NOMO-1 treated with dmso at 0.1 percent for 144 hours (cell line): ENCODE results near the gene LIPE.
"Not testable (repeated sequence)": the region's sequence is repeated elsewhere in the genome, so short reads cannot be mapped to it uniquely, and the experiment has no call there.

Source experiments
- DNase-seq: peaks from one replicate; lab custom pipeline; 2025; ENCODE audit not compliant: unreplicated experiment; lab: John Stamatoyannopoulos, UW

The LIPE gene

DNA sequence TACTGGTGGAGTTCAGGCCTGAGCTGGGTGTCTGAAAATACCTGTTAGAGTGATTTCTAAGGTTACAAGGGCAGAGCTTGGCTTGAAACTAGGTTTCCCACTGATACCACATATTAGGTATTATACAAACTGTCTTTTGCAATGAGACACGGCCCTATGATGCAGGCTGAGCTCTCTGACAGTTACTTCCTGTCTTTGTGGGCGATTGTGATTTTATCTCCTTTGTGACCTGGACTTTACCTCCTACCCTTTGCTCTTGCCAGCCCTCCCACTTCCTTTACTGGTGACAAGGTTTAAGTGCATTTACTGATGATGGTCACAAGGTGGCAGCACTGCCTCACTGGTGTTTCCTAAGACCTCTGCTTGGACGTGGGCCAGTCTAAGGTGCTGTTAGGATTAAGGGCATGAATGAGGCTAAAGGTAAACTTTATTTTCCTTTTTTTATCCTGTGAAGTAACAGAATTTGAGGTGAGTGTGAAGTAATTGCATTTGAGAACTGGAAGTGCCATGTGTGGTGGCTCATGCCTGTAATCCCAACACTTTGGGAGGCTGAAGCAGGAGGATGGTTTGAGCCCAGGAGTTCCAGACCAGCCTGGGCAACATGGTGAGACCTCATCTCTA lies 23.2 kb upstream of the LIPE start:
- DNase-seq, result peak; percentile 89

DNA sequence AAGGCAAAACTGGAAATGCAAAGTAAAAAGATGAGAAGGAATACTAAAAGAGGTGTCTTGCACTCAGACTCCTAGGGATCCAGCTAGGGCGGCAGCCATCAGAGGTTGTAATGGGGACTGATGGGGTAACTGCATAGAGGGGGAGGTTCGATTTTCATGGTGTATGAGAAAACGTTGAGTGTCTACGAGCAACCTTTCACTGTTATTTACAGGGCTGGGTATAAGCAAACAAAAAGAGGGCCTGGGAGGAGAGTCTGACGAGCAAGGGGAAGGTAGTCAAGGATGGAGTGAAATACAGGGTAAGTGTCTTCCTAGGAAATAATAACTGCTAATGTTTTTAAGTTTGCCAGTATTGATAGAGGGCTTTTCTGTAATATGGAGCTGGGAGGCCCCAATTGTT lies 21.1 kb upstream of the LIPE start:
- not testable (repeated sequence) for DNase-seq

DNA sequence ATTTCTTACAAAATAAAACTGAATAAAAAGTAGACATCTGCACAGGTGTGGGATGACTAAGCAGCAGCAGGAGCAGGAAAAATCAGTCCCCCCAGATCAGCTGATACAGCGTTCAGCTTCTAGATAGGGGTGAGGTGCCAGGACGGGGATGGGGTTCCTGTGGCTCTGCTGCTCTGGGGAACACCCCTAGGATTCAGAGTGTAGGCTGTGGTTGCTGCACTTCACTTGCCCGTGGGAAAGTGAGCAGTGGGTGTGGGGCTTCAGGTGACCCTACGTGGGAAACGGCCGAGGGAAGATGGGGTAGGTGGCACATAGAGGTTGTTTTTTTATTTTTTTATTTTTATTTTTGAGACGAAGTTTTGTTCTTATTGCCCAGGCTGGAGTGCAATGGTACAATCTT lies 18.8 kb upstream of the LIPE start:
- DNase-seq, result no peak

DNA sequence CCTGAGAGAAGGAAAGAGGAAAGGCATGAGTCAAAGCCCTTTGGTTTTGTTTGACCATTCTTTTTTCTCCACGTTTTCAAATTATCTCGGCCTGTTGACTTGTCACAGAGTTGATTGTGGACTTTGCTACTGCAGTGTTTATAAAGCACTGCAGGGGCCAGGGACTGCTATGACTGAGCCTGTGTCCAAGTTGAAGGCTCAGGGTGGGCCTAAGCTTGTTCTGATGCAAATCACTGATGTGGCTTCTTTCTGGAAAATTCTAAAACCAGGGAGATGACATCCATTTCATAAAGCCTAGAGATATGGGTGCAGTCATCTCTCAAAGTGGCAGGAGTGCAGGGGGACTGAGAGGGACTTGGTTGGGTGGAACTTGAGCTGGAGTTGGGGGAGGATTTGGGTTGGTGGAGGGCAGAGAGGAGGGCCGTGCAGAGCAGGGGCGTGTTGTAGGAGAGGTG lies 16.8 kb upstream of the LIPE start:
- DNase-seq, result no peak

DNA sequence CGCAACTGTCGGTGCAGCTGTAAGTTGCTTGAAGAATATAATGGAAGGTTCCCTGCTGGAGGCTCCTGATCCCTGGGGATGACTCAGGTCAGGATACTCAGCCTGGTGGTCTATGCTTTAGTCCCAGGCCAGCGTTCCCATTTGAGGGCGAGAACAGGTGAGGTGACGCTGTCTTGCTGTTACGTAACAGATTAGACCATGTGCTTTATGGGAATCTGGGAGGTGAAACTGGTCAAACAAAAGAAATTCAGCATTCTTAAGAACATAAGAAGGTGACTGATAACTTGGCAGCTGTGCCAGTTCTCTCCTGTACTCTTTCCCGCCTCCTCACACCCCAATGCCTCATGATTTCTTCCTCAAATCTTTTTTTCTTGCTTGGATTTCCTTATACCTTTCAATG lies 15.6 kb upstream of the LIPE start, which contains the start of gene CXCL17:
CXCL17 (minus strand) TSS at position 114 of the 400 bp plus-strand sequence. CDS start 114 bp downstream, outside the sequence.
- DNase-seq, result no peak

DNA sequence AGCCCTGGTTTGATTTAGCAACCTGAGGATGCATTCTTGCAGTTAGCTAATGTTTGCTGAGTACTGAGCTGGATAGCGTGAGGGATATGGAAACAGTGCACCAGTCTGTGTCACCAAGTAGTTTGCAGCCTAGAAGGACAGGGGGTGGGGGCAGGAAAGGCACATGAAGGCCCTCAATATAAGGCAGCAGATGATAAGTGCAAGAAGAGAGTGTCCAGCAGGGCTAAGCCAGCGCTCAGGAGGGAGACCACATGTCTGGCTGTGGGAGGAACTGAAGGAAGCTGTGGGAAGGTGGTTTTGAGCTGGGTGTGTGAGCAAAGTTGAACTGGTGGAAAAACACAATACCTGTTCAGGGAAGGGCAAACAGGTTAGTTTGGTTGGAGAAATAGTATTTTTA lies 13.9 kb upstream of the LIPE start:
- no peak for DNase-seq

DNA sequence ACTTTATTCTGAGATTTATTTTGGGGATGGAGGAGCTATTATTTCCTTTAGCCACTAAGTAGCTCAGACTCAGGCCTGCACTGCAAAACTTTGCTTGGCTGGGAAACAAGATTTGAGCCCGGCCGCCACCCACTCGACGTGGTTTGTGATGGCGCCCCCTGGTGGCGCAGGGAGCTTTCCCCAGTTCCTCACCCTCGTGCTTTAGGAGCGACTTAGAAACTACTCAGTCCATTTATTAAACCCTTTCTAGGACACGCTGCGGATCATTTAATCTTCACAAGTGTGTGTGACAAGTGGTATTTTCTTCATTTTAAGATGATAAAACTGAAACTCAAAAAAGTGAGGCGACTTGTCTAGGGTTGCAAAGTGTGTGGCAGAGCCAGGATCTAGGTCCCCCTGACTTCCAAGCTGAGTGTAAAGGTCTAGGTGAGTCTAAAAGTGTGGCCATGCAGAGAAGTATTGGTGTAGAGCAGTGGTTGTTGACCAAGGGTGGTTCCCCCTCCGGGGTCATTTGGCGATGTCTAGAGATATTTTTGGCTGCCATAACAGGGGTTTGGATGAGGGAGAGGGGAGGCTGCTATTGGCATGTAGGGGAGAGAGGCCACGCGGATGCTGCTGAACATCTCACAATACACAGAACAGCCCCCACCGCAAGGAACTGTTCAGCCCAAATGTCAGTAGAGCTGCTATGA lies 13.3 kb upstream of the LIPE start:
- peak; percentile 57 for DNase-seq

DNA sequence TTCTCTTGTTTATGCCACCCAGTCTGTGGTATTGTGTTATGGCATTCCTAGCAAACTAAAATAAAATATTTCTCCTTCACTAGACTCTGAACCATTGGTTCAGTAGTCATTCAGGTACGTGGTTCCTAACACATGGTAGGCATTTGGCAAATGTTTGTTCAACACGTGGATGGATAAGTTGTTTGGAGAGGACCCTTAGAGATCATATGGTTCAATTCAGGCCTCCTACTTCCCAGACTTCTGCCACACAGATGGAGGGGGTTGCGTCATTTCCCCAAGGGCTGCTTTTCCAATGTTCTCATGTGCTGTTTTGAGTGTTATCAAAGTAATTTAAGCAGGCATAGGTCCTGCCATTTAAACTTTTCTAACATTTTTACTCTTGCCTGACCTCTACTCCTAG lies 8.8 kb upstream of the LIPE start:
- DNase-seq, result no peak

DNA sequence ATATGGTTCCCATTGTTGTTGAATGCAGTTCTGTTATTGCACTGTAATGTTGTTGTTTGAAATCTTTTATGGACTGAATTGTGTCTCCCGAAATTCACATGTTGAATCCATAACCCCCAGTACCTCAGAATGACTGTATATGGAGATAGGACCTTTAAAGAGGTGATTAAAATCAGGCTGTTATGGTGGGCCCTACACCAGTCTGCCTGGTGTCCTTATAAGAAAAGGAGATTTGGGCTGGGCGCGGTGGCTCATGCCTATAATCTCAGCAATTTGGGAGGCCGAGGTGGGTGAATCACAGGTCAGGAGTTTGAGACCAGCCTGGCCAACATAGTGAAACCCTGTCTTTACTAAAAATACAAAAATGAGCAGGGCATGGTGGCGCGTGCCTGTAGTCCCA lies 8.1 kb upstream of the LIPE start:
- DNase-seq, result no peak

DNA sequence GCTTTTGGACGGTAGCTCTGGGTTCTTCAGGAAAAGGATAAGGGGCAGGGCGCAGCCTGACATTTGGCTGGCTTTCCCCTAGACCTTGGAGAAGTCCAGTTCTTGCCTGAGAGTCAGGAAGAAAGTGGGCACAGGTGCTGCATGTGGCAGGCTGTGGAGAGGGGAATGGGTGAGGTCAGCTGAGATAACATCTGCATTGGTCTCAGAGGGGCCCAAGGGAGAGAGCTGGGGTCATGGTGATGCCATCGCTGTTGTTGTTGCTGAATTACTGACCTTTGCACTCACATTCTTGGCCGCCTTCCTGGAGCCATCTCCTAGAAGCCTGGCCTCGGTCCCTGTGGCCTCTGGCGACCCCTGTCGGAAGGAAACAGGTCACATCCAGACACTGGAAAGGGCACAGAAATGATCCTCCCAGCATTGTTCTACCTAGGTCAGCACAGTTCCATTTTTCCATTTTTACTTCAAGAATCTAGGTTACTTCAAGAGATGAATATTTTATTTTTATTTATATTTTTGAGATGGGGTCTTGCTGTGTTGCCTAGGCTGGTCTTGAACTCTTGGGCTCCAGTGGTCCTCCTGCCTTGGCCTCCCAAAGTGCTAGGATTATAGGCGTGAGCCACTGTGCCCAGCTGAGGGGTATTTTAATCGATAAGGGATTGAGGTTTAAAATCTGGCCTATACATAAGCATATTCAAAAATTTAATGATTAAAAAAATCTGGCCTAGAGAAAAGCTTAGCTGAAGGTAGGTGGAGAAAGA lies 6.5 kb upstream of the LIPE start:
- peak; percentile 45 for DNase-seq

DNA sequence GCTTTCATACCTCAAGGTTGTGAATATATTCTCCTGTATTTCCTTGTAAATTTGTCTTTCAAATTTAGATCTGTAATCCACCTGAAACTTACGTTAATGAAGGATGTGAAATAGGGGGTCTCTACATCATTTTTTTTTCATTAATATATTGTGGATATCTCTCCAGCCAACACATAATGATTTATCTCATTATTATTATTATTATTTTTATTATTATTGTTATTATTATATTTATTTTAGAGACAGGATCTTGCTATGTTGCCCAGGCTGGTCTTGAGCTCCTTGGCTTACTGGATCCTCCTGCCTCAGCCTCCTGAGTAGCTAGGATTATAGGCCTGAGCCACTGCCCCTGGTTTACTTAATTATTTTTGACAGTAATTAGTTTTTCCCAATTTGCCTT lies 4.3 kb upstream of the LIPE start:
- DNase-seq, result no peak

DNA sequence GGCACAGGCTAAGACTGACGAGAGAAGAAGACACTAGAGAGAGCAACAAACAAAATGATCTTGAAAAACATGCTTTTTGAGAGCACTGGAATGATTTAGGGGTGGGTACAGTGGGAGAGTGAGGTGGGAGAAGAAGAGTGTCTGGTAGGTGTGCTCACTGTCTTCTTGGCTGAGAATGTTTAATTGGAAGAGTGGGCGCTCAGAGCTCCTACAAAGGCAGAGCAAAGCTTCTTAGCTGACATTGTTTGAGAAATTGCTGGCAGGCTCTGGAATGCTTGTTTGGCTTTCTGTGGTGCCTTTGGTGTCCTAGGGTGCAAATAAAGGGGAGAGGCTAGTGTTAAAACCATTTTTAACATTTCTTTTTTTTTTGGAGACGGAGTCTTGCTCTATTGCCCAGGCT lies 1.5 kb upstream of the LIPE start:
- DNase-seq, result no peak

DNA sequence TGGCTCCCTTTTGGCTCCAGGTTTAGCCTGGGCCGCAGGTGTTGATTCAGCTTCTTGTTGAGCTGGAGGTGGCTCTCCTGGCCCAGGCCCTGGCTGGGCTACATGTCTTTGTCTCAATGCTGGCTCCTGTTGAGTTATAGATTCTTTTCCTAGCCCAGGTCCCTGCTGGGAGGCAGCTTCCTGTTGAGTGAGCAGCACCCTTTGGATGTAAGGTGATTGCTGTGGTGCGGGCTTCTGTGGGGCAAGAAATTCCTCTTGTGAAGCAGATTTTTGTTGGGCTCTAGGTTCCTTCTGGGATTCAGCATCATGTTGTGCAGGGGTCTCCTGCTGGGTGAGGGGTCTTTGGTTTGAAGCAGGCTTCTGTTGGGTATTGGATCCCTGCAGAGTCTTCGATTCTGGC lies 545 bp downstream of the LIPE start:
- no peak for DNase-seq

DNA sequence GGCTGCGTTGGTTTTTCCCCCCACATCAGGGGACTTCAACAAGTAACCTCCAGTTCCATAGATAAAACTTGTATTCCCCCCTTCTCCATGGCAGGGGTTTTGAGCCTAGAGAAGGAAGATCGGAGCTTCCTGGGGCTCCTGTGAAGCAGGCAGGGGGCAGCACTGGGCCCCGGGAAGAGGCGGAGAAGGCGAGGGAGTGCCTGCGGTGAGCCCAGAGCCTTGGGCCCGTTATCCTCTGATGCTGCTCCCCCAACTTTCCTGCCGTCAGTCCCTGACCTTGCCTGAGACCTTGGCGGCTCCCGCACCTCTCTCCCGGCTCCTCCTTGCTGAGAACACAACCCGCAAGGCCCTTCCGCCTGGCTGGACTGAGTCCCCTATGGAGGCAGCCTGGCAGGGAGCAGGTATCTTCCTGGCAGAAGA lies 2.5 kb downstream of the LIPE start:
- no peak for DNase-seq

DNA sequence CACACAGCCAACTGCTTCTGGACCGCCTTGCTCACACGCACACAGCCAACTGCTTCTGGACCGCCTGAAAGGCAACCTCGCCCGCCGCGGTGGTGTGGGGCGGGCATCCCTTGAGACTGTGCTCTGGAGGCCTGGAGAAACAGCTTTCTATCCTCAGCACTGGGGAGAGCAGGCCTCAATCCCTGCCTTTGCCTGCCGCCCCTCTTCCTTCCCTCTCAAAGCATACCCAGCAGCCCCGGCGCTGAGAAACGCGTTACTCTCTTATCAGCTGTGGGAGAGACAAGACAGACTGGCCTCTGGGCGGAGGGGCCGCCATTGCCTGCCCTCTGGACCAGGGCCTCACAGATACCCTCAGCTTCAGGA lies 2.9 kb downstream of the LIPE start:
- DNase-seq, result no peak

DNA sequence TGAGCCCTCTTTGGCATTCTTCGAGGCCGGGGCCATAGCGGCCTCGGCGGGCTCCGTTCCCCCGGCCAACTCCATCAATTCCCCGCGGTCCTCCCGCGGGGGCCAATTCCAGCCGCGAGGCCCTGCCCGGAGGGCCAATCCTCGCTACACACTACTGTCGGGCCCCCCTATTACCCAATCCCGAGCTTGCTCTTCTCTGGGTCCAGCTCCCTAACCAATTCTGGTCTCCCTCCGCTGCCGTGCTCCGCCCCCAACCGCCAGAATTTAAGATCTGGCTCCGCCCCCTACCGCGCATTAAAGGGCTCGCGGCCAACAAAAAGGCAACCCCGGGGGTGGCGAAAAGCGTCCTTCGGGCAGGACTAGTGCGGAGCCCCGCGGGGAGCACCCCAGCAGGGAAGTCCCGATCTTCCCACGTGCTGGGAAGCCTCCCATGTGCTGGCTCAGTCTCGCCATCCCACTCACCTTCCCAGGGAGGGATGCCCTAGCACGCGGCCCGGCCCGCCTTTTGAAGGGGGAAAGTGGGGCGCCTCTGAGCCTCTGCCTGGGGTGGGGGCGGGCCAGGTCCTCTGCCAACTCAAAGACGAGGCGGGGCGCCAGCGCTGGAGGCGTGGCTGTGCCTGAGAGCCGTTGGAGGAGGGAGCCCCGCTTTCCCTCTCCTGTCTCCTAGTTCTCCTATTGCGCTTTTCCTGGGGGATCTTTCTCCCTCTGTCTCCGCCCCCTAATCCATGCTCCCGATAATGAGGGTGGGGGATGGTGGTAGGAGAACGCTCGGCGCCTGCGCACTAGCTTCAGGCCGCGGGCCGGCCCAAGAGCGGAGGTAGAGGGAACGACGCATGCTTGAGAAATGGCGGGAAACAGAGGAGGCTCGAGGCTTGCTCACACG lies 3.5 kb downstream of the LIPE start:
- DNase-seq, result peak; percentile 92

DNA sequence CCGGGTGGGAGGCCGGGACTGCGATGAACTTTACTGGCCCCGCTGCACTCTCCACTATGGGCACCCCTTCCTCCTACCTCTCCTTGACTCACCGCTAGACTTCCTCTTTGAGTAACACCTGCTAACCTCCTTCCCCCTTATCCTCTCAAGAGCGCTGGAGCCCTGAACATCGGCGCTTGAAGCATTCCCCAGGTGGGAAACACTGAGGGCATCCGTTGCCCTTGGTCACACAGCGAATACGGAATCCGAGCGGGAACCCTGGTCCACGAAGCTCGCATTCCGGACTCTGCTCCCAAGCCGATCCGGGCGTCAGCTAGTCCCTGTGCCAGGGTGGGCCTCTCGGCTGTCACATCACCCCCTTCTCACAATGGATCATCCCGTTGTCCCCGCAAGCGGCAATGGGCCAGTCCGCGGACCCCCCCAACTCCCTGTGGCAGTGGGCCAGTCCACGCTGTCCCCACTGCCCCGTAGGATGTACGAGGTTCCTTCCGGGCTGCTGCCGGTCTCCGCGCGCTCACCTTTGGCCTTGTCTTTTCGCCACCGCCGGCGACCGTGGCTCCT lies 4.2 kb downstream of the LIPE start:
- peak; percentile 18 for DNase-seq

DNA sequence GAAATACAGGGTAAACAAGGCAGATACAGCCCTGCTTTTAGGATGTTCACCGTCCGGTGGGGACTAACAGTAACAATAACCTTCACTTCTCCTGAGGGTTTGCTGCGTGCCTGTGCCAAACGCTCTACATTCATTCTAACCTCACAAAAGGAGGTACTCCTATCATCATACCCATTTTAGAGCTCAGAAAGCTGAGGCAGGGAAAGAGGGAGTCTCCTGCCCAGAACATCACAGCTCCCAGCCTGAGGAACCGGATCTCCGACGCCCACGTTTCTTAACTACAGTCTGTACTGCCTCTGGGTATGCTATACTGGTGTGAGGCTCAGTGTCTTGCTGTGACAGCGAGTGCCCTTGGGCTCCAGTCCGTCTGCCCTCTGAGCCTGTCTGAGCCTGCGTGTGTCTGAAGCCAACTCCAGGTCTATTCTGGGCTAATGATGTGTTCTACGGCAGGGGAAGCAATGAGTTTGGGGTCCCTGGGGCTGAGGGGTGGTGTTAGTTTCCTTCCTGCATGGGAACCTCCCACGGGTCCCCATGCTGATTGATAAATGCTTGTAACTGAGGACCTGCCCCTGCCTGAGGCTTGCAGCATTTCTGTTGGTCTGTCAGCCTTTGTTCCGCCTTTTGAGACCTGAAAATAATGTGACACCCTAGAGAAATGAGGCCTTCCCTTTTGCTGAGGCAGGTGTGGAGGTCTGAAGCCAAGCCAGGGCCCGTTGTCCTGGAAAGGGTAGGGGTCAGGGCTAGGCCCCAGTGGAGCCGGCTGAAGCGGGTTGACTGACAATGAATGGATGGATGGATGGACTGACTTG lies 4.9 kb downstream of the LIPE start:
- no peak for DNase-seq

DNA sequence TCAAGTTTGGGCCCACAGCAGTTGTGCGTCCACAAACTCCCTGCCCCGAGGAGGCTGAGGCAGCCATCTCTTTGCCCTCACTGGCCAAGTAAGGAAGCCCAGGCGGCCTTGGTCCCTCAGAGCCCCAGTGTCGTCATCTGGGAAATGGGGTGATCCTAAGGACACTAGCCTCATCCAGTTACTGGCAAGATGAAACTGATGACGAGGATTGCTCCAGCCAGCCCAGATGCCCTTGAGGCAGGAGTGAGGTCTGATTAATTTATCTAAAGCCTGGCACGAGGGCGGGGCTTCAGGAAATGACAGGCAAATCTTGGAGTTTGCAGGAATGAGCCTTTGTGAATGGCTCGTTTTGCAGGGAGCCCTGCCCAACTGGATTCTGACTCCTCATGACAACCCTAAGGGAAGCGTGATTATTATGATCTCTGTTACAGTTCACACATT lies 5.6 kb downstream of the LIPE start:
- no peak for DNase-seq

DNA sequence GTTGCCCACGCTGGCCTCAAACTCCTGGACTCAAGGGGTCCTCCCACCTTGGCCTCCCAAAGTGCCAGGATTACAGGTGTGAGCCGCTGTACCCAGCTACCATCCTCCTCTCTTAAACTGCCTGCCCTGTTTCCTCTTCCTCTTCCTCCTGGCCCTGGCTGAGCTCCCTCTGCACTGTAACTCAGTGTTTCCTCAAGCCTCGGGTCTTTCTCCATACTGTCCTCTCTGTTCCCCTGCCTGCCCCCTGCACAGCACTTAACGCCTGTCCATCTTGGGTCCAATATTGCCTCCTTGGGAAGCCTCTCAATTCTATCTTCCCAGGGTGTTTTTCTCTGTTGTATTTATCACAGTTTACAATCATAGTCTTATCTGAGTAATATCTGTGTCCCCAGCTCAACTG lies 6.1 kb downstream of the LIPE start:
- DNase-seq, result no peak
